NT2/D1 (cell line): ENCODE data around the gene ZNF48.

Experiments
- SUZ12 ChIP-seq: IDR thresholded peaks from 2 replicates; pipeline ENCODE4 v1.6.1; 2011; ENCODE audit not compliant: insufficient read length, insufficient read depth; ENCODE audit errors: extremely low read depth
- YY1 ChIP-seq: IDR thresholded peaks from 2 replicates; pipeline ENCODE4 v1.6.1; 2011; ENCODE audit not compliant: insufficient read length, insufficient read depth
- ZNF274 ChIP-seq: IDR thresholded peaks from 2 replicates; pipeline ENCODE4 v1.6.1; 2011; ENCODE audit warnings: mild to moderate bottlenecking, low read depth, low read length

GRCh38 chr16:30355144-30355953, 39.9 kb upstream of the ZNF48 start, which contains the start of gene CD2BP2:
- TF ChIP-seq SUZ12: no peak
- no peak for TF ChIP-seq ZNF274
- peak; percentile 75 for TF ChIP-seq YY1
